Measurements from ENCODE around the gene ZNF385B. TPM values are rescaled to one million over a fixed set of nuclear protein-coding genes. Genes with fewer than 3 reads are reported as not detected.

Gene ZNF385B
- total RNA-seq, 1 experiment from 2014 or later: 0.28 TPM

DNA sequence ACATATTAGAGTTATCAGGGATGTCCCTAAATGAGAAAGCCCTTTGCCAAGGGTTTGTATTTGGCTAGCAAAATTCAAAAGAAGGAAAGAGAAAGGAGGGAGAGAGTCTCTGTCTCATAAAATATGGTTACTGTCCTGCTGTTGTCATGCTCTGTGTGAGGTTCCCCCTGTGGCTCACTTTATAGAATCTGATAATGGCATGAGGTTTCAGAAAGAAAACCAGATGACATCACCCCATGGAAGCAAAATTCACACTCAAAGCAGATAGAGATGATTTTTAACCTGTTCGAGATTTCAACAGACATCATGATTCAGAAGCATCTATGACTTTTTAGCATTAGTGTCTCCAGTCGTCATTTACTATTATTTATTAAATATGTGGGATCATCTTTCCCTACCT lies 431.8 kb downstream of the ZNF385B start:
- ChIA-PET POLR2A (no interaction called here), CTCF (no interaction called here)
- Histone ChIP-seq H3K4me3 (ENCODE audit: low read depth in 2 of 2, low read length in 2 of 2) (no peak overlapping the region), H3K9me3 (ENCODE audit: control insufficient read depth, insufficient read depth, low read depth, low read length) (no peaks in the 10 kb centered on the region), H3K27ac (ENCODE audit: low read length) (no peak overlapping the region), H3K4me1 (ENCODE audit: control insufficient read depth, insufficient read depth, low read length) (no peaks in the 10 kb centered on the region), H3K27me3 (ENCODE audit: control insufficient read depth, insufficient read depth, low read length) (no peaks in the 10 kb centered on the region), H3K36me3 (ENCODE audit: control insufficient read depth, insufficient read depth, low read length) (no peaks in the 10 kb centered on the region)
- in situ Hi-C loops (cut with HindIII; ENCODE audit: low pct_unique_long_range_greater_than_20kb, low sequenced_read_pairs) (no loop called here), intact Hi-C loops (cut with micrococcal nuclease; ENCODE audit: unreplicated experiment) (loop anchor here (10.0 kb wide), 1 partner anchor 205 kb away; no protein-coding TSS in a partner anchor)
- no peak for TF ChIP-seq SIN3A (IDR thresholded peaks at IDR 0.05; ENCODE audit: borderline replicate concordance, insufficient read depth, low read depth, low read length)
- TF ChIP-seq, protein P1, sequence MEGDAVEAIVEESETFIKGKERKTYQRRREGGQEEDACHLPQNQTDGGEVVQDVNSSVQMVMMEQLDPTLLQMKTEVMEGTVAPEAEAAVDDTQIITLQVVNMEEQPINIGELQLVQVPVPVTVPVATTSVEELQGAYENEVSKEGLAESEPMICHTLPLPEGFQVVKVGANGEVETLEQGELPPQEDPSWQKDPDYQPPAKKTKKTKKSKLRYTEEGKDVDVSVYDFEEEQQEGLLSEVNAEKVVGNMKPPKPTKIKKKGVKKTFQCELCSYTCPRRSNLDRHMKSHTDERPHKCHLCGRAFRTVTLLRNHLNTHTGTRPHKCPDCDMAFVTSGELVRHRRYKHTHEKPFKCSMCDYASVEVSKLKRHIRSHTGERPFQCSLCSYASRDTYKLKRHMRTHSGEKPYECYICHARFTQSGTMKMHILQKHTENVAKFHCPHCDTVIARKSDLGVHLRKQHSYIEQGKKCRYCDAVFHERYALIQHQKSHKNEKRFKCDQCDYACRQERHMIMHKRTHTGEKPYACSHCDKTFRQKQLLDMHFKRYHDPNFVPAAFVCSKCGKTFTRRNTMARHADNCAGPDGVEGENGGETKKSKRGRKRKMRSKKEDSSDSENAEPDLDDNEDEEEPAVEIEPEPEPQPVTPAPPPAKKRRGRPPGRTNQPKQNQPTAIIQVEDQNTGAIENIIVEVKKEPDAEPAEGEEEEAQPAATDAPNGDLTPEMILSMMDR (IDR thresholded peaks at IDR 0.05): no peak
- TF ChIP-seq, protein P2, sequence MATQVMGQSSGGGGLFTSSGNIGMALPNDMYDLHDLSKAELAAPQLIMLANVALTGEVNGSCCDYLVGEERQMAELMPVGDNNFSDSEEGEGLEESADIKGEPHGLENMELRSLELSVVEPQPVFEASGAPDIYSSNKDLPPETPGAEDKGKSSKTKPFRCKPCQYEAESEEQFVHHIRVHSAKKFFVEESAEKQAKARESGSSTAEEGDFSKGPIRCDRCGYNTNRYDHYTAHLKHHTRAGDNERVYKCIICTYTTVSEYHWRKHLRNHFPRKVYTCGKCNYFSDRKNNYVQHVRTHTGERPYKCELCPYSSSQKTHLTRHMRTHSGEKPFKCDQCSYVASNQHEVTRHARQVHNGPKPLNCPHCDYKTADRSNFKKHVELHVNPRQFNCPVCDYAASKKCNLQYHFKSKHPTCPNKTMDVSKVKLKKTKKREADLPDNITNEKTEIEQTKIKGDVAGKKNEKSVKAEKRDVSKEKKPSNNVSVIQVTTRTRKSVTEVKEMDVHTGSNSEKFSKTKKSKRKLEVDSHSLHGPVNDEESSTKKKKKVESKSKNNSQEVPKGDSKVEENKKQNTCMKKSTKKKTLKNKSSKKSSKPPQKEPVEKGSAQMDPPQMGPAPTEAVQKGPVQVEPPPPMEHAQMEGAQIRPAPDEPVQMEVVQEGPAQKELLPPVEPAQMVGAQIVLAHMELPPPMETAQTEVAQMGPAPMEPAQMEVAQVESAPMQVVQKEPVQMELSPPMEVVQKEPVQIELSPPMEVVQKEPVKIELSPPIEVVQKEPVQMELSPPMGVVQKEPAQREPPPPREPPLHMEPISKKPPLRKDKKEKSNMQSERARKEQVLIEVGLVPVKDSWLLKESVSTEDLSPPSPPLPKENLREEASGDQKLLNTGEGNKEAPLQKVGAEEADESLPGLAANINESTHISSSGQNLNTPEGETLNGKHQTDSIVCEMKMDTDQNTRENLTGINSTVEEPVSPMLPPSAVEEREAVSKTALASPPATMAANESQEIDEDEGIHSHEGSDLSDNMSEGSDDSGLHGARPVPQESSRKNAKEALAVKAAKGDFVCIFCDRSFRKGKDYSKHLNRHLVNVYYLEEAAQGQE (IDR thresholded peaks at IDR 0.05; ENCODE audit: insufficient read depth in 1 of 2, low read depth in 2 of 2, low read length in 1 of 2): no peak
- no peak for TF ChIP-seq POLR2AphosphoS5 (IDR thresholded peaks at IDR 0.05; ENCODE audit: low read depth, low read length)
- no peak for TF ChIP-seq TCF7L2 (IDR thresholded peaks at IDR 0.05; ENCODE audit: low read depth, low read length)
- BruUV-seq (replicated peaks): no TSS peak
- ATAC-seq: no peak
- no peak for DNase-seq (ENCODE audit: low read depth, low spot score)

DNA sequence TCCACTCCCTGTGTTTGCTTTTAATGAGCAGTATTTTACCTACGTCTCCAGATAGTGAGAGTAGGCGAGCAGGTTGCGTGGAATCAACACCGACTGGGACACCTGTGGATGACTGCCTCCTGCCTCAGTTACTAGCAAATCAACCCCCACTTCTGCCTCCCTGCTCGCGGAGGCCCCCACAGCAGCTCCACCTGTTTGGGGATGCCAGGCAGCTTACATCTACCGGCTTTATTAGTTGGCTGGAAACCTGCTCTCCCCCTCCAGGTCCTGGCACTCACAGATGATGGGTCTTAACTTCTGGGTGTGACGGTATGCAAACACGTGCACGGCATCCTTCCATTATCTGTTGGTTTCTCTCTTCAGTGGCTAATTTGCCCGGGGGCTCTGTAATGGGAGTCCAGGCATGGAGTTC lies 432.3 kb downstream of the ZNF385B start:
- DNase-seq (ENCODE audit: low read depth, low spot score): no peak
- Histone ChIP-seq H3K27ac (ENCODE audit: low read length) (no peak overlapping the region), H3K27me3 (ENCODE audit: control insufficient read depth, insufficient read depth, low read length) (no peaks in the 10 kb centered on the region), H3K36me3 (ENCODE audit: control insufficient read depth, insufficient read depth, low read length) (no peaks in the 10 kb centered on the region), H3K9me3 (ENCODE audit: control insufficient read depth, insufficient read depth, low read depth, low read length) (no peaks in the 10 kb centered on the region), H3K4me1 (ENCODE audit: control insufficient read depth, insufficient read depth, low read length) (no peaks in the 10 kb centered on the region), H3K4me3 (ENCODE audit: low read depth in 2 of 2, low read length in 2 of 2) (peak overlapping the region in 1 of 2 experiments; percentile 26; a peak in 2 of 4 replicates)
- ChIA-PET POLR2A (no interaction called here), CTCF (no interaction called here)
- in situ Hi-C loops (cut with HindIII; ENCODE audit: low pct_unique_long_range_greater_than_20kb, low sequenced_read_pairs): no loop called here
- no peak for ATAC-seq
- intact Hi-C loops (cut with micrococcal nuclease; ENCODE audit: unreplicated experiment): loop anchor here (10.0 kb wide), 1 partner anchor 204 kb away; no protein-coding TSS in a partner anchor
- BruUV-seq (replicated peaks): no TSS peak
- TF ChIP-seq, protein P2 (IDR thresholded peaks at IDR 0.05; ENCODE audit: insufficient read depth in 1 of 2, low read depth in 2 of 2, low read length in 1 of 2): no peak
- no peak for TF ChIP-seq POLR2AphosphoS5 (IDR thresholded peaks at IDR 0.05; ENCODE audit: low read depth, low read length)
- TF ChIP-seq, protein P1 (IDR thresholded peaks at IDR 0.05): no peak
- no peak for TF ChIP-seq SIN3A (IDR thresholded peaks at IDR 0.05; ENCODE audit: borderline replicate concordance, insufficient read depth, low read depth, low read length)
- TF ChIP-seq TCF7L2 (IDR thresholded peaks at IDR 0.05; ENCODE audit: low read depth, low read length): no peak

Measured in Panc1 (cell line).